ENCODE data around the gene KLHL3.

Gene KLHL3

DNA sequence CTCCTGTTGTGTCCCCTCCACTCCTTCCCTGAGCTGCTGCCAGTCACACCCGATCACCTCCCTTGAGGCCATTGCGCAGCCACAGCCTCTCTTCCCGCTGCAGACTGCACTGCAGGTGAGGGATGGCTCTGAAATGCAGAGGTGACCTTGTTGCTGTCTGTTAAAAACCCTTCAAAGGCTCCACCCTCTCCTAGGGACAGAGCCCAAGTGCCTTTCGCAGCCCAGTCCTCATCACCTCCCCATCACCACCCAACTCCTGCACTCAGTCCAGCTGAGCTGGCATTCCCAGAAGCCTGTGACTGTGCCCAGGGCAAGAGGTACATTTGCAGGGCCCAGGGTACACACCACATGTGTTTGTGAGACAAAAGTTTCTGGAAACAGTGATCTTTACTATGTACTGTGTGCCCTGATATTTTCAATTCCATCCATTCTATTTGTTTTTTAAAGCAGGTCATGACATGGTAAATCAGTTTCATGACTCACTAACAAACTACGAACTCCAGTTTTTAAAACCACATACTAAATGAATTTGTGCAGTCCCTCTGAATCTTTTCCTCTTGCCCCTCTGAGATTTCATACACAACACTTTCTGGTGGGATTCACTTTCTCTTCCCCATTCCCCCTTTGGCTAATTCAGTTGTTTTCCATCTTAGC is 163.7 kb downstream of the KLHL3 start:
- no peak for DNase-seq

DNA sequence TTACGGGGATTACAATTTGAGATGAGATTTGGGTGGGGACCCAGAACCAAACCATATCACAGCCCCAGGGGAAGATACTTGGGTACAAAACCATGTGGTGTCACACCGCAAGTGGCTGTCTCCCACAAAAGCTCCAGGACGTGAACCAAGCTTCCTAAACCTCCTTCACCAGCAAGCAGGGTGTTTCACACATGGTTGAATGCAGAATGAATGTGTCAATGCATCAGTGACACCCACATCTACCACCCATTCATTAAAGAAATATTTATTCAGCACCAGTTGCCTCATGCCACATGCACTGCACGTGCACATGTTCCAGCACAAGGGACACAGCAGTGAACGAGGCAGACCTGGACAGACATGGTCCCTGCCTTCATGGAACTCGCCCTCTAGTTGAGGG is 165.8 kb downstream of the KLHL3 start:
- no peak for DNase-seq
